ENCODE results near the gene GZMM.

GZMM gene

DNA sequence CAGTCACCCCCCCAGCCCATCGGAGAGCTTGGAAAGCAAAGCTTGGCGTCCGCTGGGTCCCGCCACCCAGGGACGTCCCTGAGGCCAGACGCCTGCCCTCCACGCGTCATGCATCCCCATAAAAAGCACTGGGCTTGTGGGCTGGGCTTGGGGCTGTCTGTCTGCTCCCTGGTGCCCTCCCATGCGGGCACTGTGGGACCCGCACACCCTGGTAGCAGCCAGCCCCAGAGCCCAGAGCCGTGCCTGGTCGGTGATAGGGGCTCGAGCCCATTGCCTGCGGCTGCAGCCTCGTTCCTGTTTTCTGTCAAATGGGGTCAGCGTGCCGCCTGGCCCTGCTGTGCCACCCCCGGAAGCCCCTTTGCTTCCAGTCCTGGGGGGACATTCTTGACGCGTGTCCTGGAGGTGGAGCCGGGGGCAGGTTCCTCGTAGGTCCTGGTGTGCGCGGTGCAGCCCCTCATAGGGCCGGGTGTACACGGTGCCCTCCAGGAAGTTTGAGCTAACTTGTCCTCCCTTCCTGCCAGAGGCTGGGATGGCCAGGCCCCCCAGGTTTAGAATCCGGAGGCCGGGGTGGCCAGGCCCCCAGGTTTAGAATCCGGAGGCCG, 4.3 kb upstream of the GZMM start:
- Mint-ChIP-seq H3K27me3 (no peaks in the 10 kb centered on the region), H3K9me3 (no peaks in the 10 kb centered on the region), H3K4me3 (no peak overlapping the region), H3K27ac (no peak overlapping the region), H3K4me1 (peaks cover 22% of the 10 kb centered on the region)
- DNase-seq (no peak), ATAC-seq (no peak)

DNA sequence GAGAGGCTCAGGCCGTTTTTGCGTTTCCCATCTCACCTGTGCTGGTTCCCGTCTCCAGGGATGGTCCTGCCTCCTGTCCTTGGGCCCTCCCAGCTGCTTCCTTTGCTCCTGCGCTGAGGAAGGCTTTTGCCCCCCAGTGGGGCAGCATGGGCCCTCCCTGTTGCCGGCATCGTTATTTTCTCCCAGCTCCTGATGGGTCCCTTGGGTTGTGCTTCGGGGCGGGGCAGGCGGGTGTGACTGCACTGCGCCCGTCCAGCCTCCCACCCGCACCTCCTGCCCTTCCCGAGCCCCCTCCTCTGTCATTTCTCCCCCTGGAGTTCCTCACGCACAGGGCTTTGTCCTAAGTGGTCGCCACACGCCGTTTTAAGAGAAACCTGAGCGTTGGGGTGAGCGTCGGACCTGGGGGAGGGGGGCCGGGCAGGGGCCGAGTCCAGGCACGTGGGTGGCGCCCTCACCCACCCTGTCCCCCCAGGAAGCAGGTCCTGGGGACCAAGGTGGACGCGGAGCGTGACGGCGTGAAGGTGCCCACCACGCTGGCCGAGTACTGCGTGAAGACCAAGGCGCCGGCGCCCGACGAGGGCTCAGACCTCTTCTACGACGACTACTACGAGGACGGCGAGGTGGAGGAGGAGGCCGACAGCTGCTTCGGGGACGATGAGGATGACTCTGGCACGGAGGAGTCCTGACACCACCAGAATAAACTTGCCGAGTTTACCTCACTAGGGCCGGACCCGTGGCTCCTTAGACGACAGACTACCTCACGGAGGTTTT, 2.8 kb upstream of the GZMM start:
- DNase-seq (no peak), ATAC-seq (no peak)
- Mint-ChIP-seq H3K27me3 (no peaks in the 10 kb centered on the region), H3K4me1 (peaks cover 25% of the 10 kb centered on the region), H3K9me3 (no peaks in the 10 kb centered on the region), H3K4me3 (no peak overlapping the region), H3K27ac (no peak overlapping the region)

DNA sequence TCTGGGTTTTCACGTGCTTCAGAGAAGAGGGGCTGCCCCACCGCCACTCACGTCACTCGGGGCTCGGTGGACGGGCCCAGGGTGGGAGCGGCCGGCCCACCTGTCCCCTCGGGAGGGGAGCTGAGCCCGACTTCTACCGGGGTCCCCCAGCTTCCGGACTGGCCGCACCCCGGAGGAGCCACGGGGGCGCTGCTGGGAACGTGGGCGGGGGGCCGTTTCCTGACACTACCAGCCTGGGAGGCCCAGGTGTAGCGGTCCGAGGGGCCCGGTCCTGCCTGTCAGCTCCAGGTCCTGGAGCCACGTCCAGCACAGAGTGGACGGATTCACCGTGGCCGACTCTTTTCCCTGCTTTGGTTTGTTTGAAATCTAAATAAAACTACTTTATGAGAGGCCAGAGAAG, 2.2 kb upstream of the GZMM start:
- Mint-ChIP-seq H3K27ac (no peak overlapping the region), H3K4me3 (no peak overlapping the region), H3K4me1 (peaks cover 25% of the 10 kb centered on the region), H3K9me3 (no peaks in the 10 kb centered on the region), H3K27me3 (no peaks in the 10 kb centered on the region)
- DNase-seq (no peak), ATAC-seq (no peak)

DNA sequence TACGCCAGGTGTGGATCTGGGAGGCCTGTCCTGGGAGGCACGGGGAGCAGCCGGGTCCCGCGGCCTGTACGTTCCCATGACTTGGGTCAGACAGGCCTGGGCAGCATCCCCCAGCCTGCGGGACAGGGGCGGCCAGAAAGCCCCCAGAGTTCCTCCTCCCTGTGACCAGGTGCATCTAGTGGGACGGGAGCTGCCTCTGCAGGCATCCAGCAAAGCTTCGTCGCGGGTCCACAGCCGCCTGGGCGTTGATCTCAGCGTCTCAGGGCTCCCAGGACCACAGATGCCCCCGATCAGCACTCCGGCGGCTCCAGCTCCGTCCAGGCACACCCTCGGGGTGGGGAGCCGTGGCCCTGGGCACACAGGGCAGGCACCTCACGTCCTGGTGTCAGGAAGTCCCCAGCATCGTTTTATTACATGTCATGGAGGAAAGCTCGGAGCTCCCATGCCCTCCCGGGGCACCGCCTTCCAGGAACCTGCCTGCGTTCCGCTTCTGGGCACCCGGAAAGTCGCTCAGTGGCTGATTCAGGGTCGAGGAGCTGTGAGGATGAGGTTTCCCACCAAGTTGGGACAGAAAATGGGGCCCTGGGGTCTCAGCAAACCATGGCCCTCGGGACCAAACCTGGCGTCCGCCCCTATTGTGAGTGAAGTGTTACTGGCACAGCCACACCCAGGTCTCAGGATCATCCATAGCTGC, 1.5 kb upstream of the GZMM start:
- Mint-ChIP-seq H3K4me3 (no peak overlapping the region), H3K27ac (peak overlapping the region in 1 of 2 donors; percentile 27), H3K9me3 (no peaks in the 10 kb centered on the region), H3K4me1 (peaks cover 25% of the 10 kb centered on the region), H3K27me3 (no peaks in the 10 kb centered on the region)
- ATAC-seq: no peak
- no peak for DNase-seq

DNA sequence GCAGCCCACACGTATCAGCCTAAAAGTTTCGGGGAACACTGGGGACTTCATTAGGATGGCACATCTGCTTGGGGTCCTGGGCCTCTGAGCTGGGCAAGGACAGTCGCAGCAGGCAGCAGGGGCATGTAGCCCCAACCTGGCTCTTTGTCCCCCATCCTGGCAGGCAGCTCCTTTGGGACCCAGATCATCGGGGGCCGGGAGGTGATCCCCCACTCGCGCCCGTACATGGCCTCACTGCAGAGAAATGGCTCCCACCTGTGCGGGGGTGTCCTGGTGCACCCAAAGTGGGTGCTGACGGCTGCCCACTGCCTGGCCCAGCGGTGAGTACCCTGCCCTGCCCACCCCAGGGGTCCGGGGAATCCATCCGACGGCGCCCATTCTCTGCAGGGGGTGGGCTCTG, 3.3 kb downstream of the GZMM start:
- Mint-ChIP-seq H3K9me3 (no peaks in the 10 kb centered on the region), H3K27ac (no peak overlapping the region), H3K4me1 (peaks cover 41% of the 10 kb centered on the region), H3K27me3 (no peaks in the 10 kb centered on the region), H3K4me3 (no peak overlapping the region)
- ATAC-seq (no peak), DNase-seq (no peak)

DNA sequence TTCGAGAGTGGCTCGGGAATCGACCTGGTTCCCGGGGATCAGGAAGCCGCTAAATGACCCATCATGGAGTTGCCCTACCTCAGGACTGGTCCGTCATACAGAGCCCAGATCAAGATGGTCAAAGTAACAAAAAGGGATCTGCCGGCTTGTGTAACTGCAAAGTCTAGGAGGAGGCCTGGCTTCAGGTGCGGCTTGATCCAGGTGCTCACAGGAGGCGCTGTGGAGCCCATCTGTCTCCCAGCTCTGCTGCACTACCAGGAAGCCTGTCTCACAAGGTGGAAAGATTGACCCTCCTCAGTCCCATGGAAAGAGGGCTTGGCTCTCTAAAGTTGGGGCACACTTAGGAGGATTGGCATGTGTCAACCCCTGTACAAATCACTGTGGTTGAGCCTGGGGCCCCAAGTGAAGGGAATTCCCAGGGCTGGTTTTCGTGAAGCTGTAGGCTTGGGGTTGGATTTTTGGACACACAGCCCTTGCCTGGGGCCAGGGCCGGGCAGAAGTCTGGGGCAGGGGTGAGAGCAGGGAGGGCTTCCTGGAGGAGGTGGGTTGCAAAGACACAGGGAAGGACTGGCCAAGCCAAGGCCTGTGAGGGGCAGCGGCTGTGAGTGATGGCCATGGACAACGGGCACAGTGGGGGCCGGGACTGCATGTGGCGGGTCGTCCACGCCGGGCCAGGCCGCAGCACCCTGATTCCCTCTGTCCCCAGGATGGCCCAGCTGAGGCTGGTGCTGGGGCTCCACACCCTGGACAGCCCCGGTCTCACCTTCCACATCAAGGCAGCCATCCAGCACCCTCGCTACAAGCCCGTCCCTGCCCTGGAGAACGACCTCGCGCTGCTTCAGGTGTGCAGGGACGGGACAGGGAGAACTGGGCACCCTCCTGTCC, 4.2 kb downstream of the GZMM start:
- no peaks in the 10 kb centered on the region for H3K27me3 Mint-ChIP-seq
- H3K27ac Mint-ChIP-seq: peak overlapping the region; percentile 19 to 96
- no peaks in the 10 kb centered on the region for H3K9me3 Mint-ChIP-seq
- H3K4me3 Mint-ChIP-seq: no peak overlapping the region
- DNase-seq (no peak), ATAC-seq (no peak)
- peaks cover 40% of the 10 kb centered on the region for H3K4me1 Mint-ChIP-seq

DNA sequence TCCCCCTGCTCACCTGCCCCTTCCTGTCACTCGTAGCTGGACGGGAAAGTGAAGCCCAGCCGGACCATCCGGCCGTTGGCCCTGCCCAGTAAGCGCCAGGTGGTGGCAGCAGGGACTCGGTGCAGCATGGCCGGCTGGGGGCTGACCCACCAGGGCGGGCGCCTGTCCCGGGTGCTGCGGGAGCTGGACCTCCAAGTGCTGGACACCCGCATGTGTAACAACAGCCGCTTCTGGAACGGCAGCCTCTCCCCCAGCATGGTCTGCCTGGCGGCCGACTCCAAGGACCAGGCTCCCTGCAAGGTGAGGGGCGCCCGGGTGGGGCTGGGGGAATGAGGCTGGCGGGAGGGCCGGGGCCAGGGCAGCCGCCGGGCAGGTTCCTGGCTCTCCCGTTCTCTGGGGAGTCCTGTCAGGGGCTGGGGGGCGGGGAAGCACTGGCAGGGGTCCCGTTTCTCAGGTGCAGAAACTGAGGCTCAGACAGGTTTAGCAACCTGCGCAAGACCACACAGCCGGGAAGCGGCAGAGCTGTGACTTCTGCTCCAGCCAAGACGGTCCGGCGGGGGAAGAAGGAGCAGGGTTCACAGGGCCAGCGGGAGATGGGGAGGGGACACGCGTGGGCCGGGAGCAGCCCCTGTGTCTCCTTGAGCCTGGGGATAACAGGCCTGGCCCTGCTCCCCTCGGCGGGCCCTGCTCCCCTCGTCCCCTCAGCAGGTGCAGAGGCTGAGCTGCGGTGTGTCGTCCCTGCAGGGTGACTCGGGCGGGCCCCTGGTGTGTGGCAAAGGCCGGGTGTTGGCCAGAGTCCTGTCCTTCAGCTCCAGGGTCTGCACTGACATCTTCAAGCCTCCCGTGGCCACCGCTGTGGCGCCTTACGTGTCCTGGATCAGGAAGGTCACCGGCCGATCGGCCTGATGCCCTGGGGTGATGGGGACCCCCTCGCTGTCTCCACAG, 5.3 kb downstream of the GZMM start:
- Mint-ChIP-seq H3K9me3 (no peaks in the 10 kb centered on the region), H3K4me3 (no peak overlapping the region), H3K27ac (no peak overlapping the region), H3K27me3 (no peaks in the 10 kb centered on the region), H3K4me1 (peaks cover 29% of the 10 kb centered on the region)
- DNase-seq (no peak), ATAC-seq (peak; percentile 27)

DNA sequence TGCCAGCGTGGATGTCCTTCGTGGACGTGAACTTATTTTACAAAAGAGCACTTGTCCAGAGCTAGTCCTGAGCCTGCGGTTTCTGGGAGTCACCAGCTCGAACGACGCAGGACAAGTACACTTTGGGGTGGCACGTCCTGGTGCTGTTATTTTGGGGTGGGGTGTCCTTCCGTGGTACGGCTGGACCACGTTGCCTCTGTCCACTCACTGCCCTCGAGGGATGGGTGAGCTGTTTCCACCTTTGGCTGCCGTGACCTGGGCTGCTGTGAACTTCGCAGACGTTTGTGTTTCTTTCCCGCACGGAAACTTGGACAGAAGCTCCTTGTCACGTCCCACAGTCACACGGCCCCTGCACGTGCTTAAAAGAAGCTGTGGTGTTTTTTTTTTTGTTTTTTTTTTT, 11.0 kb downstream of the GZMM start:
- no peak overlapping the region for H3K4me3 Mint-ChIP-seq
- H3K27me3 Mint-ChIP-seq: no peaks in the 10 kb centered on the region
- no peak for DNase-seq

DNA sequence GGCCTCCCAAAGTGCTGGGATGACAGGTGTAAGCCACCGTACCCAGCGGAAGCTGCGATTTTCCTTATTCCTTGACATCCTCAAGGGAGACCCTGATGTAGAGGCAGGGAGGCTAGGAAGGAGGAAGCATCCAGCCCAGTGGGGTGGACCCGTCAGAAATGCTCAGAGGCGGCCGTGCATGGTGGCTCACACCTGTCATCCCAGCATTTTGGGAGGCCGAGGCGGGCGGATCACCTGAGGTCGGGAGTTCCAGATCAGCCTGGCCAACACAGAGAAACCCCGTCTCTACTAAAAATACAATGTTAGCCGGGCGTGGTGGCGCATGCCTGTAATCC, 11.6 kb downstream of the GZMM start:
- Mint-ChIP-seq H3K4me3 (no peak overlapping the region), H3K27me3 (no peaks in the 10 kb centered on the region), H3K9me3 (no peaks in the 10 kb centered on the region), H3K4me1 (peaks cover 12% of the 10 kb centered on the region), H3K27ac (no peak overlapping the region)
- DNase-seq (no peak), ATAC-seq (no peak)

More for the DNA sequence above, 11.0 kb downstream of the GZMM start:
- ATAC-seq: no peak
- H3K4me1 Mint-ChIP-seq: peaks cover 12% of the 10 kb centered on the region
- no peaks in the 10 kb centered on the region for H3K9me3 Mint-ChIP-seq
- H3K27ac Mint-ChIP-seq: no peak overlapping the region

DNA sequence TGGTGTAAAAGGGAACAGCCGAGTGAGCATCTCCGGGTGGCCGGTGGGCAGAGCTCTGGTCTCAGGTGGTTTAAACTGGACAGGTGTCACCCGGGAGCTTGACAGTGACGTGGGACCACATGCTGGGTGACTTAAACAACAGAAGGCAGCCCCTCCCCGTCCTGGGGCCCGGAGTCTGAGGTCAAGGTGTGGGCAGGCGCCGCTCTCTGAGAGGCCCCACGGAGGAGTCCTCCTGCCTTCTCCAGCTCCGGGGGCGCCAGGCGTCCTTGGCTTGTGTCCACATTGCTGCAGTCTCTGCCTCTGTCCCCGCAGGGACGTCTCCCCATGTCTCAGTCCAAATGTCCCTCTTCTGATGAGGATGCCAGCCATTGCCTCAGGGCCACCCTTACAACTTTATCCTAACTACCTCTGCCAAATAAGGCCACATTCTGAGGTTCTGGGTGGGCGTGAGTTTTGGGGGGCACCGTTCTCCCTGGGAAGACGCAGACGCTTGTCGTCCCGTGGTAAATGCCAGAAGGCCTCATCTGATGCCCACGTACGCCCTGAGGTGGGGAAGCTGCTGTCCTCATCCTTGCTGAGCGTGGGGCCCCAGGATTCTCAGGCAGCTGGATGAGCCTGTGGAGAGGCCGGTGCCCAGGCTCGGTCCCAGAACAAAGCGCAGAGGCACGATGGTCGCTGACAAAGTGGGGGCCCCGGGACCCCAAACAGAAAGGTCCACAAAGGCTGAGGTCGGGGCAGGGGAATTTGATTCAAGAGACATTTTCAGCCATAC, 12.9 kb downstream of the GZMM start:
- Mint-ChIP-seq H3K4me3 (no peak overlapping the region), H3K27me3 (no peaks in the 10 kb centered on the region), H3K27ac (no peak overlapping the region), H3K9me3 (no peaks in the 10 kb centered on the region), H3K4me1 (peaks cover 4% of the 10 kb centered on the region)
- DNase-seq: no peak
- ATAC-seq: peak; percentile 9

DNA sequence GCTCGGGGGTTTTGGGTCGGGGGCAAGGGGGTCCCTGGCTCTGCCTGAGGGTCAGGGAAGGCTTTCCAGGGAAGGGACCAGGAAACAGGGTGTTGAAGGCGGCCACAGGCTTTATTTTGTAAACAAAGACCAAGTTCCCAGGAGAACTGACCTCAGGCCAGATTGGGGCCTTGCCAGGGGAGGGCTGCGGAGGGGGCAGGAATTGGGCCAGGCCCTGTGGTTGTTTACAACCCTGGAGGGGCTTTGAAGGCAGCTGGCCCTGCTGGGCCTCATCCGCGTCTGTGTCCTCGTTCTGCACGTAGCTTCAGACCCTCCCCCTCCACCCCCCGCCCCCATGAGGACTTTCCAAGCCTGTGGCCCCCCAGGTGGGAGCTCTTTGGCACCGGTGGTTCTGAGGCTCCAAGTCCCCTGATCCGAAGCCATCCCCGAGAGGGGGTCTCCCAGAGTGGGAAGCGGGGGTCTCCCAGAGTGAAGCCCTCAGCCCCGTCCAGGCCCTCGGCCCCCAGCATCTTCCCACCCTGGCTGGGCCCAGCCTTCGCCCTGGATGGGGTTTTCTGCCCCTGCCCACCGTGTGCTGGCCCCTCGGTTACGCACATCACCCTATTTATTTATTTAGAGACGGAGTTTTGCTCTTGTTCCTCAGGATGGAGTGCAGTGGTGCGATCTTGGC, 15.1 kb downstream of the GZMM start:
- no peak overlapping the region for H3K27ac Mint-ChIP-seq
- DNase-seq: no peak

DNA sequence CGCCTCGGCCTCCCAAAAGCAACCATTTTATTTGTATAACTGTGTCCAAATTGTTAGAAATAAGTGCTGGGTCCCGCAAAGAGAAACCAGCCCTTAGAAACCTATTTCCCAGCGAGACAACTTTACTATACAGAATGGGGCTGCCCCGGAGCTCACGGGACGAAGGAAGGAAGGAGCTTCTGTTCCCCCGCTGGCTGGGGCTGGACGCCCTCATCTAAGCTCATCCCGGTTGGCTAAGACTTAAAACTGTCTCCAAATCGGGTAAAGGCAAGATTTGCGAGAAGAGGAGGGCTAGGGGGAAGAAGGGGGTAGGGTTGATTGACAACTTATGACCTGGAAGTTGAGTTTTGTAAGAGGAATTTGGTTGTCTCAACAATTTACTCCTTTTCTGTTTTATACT, 16.3 kb downstream of the GZMM start:
- no peak overlapping the region for H3K4me3 Mint-ChIP-seq
- ATAC-seq: no peak
- no peaks in the 10 kb centered on the region for H3K9me3 Mint-ChIP-seq
- no peak overlapping the region for H3K27ac Mint-ChIP-seq
- no peaks in the 10 kb centered on the region for H3K27me3 Mint-ChIP-seq
- no peak for DNase-seq
- peaks cover 4% of the 10 kb centered on the region for H3K4me1 Mint-ChIP-seq

More for the DNA sequence above, 15.1 kb downstream of the GZMM start:
- H3K4me3 Mint-ChIP-seq: no peak overlapping the region
- ATAC-seq: no peak
- H3K9me3 Mint-ChIP-seq: no peaks in the 10 kb centered on the region
- H3K4me1 Mint-ChIP-seq: peaks cover 4% of the 10 kb centered on the region
- H3K27me3 Mint-ChIP-seq: no peaks in the 10 kb centered on the region

DNA sequence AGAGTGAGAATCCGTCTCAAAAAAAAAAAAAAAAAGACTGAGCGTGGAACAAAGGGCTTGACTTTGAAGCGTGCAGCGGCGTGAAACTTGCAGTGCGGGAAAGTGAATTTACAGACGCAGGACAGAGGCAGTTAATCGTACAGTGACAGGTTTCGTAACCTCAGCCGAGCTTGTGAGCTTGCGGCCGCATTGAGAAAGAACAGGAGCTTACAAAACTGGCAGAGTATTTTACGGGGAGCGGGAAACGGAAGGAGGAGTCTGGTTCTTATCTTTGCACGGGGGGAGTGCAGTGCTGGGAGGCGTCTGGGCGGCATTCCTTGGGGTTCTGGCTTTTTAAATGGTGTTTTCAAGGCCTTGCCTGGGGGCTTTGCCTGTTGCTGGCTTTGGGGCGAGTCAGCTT, 22.6 kb downstream of the GZMM start:
- Mint-ChIP-seq H3K9me3 (no peaks in the 10 kb centered on the region), H3K4me3 (no peak overlapping the region), H3K4me1 (peaks cover 13% of the 10 kb centered on the region), H3K27ac (no peak overlapping the region), H3K27me3 (no peaks in the 10 kb centered on the region)
- DNase-seq (no peak), ATAC-seq (no peak)

DNA sequence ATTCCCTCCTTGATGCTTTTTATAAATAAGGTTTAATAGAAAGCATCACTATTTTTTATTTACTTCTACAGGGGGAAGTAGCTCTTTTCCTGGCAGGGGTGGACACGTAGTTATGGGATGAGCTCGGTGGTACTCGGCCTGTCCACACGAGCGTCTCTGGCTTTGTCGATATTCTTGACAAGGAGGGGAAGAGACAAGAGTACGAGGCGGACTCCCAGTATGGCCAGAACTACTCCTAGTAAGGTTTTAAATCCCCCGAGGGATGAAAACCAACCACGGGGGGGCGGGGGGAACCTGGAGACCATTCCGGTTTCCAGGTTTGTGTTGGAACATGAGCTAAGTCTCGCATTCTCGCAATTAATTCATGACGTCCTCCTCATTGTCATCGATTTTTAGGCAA, 23.0 kb downstream of the GZMM start:
- Mint-ChIP-seq H3K4me1 (peaks cover 15% of the 10 kb centered on the region), H3K27me3 (no peaks in the 10 kb centered on the region), H3K4me3 (no peak overlapping the region), H3K27ac (no peak overlapping the region), H3K9me3 (no peaks in the 10 kb centered on the region)
- DNase-seq (no peak), ATAC-seq (no peak)
